ENCODE results near the gene CITED1.

DNA sequence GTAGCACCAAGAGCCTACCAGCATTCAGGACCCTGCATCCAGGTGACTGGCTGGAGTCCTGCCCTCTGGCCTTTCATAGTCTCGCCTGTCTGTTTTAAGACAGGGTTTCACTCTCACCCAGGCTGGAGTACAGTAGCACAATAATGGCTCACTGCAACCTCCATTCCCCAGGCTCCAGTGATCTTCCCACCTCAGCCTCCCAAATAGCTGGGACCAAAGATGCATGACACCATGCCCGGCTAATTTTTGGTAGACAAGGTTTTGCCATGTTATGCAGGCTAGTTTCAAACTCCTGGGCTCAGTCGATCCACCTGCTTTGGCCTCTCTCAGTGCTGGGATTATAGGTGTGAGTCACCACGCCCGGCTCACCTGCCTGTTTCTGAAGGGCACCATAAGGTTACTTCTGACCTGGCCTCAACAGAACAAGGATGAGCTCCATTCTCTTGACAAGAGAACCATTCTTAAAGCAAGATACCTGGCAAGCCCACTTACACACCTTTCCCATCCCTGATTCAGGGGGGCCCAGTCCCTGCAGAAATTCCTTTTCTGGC is 35.3 kb downstream of the CITED1 start:
- TF ChIP-seq CTCF (conservative IDR thresholded peaks at IDR 0.05; ENCODE audit: low read length) (no peak), EZH2phosphoT487 (IDR thresholded peaks at IDR 0.05; ENCODE audit: borderline replicate concordance, low read depth, low read length) (no peak)
